MCF 10A (cell line): Measurements from ENCODE around the gene ABHD2. TPM values are rescaled to one million over a fixed set of nuclear protein-coding genes. Genes with fewer than 3 reads are reported as not detected.

Experiments
- BruUV-seq: library from RNA; stranded (reverse); fragments of 400-500 nt; replicated peaks from 2 replicates; lab custom pipeline; 2021; lab: Mats Ljungman, UMichigan
- CTCF ChIA-PET: fragments of 300-600 bp; sonication (Branson Sonifier 250); formaldehyde crosslinking; extraction: SDS; loops from one replicate; lab custom pipeline; 2021; ENCODE audit warnings: antibody characterized with exemption, inconsistent platforms; lab: Yijun Ruan, JAX
- POLR2A ChIA-PET: fragments of 300-600, 350-650 bp; sonication (Branson Sonifier 250); formaldehyde crosslinking; extraction: SDS; loops from one replicate; lab custom pipeline; 2020; ENCODE audit warnings: antibody characterized with exemption, inconsistent platforms; lab: Yijun Ruan, JAX
- DNase-seq: peaks from one replicate; pipeline ENCODE4 v3.0.0-alpha.2; 2018; ENCODE audit not compliant: unreplicated experiment
- H3K27ac Mint-ChIP-seq: one replicate; pipeline ENCODE4 v1.8.0; 2022; ENCODE audit warnings: mild to moderate bottlenecking, low read depth, mixed read lengths; ENCODE audit not compliant: unreplicated experiment
- H3K27me3 Mint-ChIP-seq: one replicate; pipeline ENCODE4 v1.8.0; 2022; ENCODE audit warnings: mixed read lengths; ENCODE audit not compliant: insufficient read depth, unreplicated experiment
- H3K36me3 Mint-ChIP-seq: one replicate; pipeline ENCODE4 v1.8.0; 2022; ENCODE audit warnings: mild to moderate bottlenecking, moderate library complexity, mixed read lengths; ENCODE audit not compliant: insufficient read depth, unreplicated experiment
- H3K4me1 Mint-ChIP-seq: one replicate; pipeline ENCODE4 v1.8.0; 2022; ENCODE audit warnings: mixed read lengths; ENCODE audit not compliant: insufficient read depth, unreplicated experiment
- H3K4me3 Mint-ChIP-seq: one replicate; pipeline ENCODE4 v1.8.0; 2022; ENCODE audit warnings: mild to moderate bottlenecking, moderate library complexity, mixed read lengths; ENCODE audit not compliant: unreplicated experiment
- H3K9me3 Mint-ChIP-seq: one replicate; pipeline ENCODE4 v1.8.0; 2022; ENCODE audit warnings: mixed read lengths; ENCODE audit not compliant: unreplicated experiment
- intact Hi-C: fragments of 100-400 bp; cut with micrococcal nuclease; formaldehyde crosslinking; loops from 2 replicates; pipeline ENCODE4 v1.14.1; 2022
- total RNA-seq: library from RNA; stranded (reverse); gene quantifications from 2 replicates; pipeline ENCODE4 v1.2.3, GENCODE V29; 2022
- TF ChIP-seq, protein P1 (sequence below): fragments of 200-600 bp; IDR thresholded peaks from one replicate; pipeline ENCODE4 v1.8.0; 2022; ENCODE audit warnings: antibody characterized with exemption, mild to moderate bottlenecking; ENCODE audit not compliant: unreplicated experiment

The ABHD2 gene
- total RNA-seq, 1 experiment from 2014 or later: 47.7 TPM

DNA sequence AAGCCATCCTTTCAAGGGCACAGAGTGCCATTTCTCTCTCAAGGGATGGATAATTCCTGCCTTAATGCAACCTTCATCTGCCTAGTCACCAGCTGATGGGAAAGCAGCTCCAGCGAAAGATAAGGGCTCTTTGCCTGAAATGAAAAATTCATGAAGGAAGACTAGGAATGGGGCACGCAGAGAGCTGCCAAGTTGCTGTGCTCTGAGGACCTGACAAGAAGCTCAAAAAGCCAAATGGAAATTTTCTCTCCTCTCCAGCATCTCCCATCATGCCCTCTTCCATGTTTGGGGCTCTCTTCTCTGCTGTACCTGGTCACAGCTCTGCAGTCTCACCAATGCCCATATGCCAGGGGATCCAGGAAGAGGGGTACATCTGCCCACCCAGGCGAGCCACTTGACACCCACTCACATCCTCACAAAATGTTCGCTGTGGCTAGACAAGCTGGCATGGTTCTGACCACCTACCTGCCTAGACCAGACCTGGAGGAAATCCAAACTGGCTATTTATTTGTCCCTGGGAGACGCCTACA, 29.3 kb upstream of the ABHD2 start:
- intact Hi-C loops: no loop called here
- DNase-seq: no peak
- BruUV-seq: no TSS peak
- ChIA-PET POLR2A (no interaction called here), CTCF (interaction anchor here (0.6 to 12.9 kb wide), 13 partner anchors 7 to 400 kb away, joined by 3 to 452 read pairs (median 14); partner anchors contain the start of gene ABHD2)
- Mint-ChIP-seq H3K4me1 (no peaks in the 10 kb centered on the region), H3K27ac (no peak overlapping the region), H3K4me3 (no peak overlapping the region), H3K27me3 (no peaks in the 10 kb centered on the region), H3K36me3 (no peaks in the 10 kb centered on the region), H3K9me3 (no peaks in the 10 kb centered on the region)
- TF ChIP-seq, protein P1, sequence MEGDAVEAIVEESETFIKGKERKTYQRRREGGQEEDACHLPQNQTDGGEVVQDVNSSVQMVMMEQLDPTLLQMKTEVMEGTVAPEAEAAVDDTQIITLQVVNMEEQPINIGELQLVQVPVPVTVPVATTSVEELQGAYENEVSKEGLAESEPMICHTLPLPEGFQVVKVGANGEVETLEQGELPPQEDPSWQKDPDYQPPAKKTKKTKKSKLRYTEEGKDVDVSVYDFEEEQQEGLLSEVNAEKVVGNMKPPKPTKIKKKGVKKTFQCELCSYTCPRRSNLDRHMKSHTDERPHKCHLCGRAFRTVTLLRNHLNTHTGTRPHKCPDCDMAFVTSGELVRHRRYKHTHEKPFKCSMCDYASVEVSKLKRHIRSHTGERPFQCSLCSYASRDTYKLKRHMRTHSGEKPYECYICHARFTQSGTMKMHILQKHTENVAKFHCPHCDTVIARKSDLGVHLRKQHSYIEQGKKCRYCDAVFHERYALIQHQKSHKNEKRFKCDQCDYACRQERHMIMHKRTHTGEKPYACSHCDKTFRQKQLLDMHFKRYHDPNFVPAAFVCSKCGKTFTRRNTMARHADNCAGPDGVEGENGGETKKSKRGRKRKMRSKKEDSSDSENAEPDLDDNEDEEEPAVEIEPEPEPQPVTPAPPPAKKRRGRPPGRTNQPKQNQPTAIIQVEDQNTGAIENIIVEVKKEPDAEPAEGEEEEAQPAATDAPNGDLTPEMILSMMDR: no peak

DNA sequence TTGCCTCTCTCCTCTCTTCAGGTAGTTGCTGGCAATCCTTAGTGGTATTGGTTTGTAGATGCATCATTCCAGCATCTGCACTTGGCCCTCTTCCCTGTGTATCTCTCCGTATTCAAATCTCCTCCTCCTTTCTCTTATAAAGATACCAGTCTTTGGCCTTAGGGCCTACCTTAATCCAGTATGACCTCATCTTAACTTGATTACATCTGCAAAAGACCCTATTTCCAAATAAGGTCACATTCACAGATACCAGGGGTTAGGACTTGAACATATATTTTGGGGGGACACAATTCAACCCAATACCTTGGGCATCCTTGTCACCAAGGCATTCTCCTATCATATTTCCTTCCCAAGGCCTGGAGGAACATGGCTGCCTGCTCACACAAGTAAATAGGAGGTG, 22.0 kb upstream of the ABHD2 start:
- TF ChIP-seq, protein P1: no peak
- no TSS peak for BruUV-seq
- Mint-ChIP-seq H3K36me3 (peaks cover 5% of the 10 kb centered on the region), H3K27ac (no peak overlapping the region), H3K9me3 (peaks cover 21% of the 10 kb centered on the region), H3K27me3 (no peaks in the 10 kb centered on the region), H3K4me1 (peaks cover 19% of the 10 kb centered on the region), H3K4me3 (no peak overlapping the region)
- intact Hi-C loops: no loop called here
- DNase-seq: no peak
- POLR2A ChIA-PET: no interaction called here
- CTCF ChIA-PET: interaction anchor here (1.3 to 2.7 kb wide), 2 partner anchors 9 to 161 kb away, joined by 4 to 18 read pairs; no protein-coding TSS in a partner anchor

- H3K9me3 Mint-ChIP-seq: peaks cover 21% of the 10 kb centered on the region
- H3K4me3 Mint-ChIP-seq: no peak overlapping the region
- ChIA-PET POLR2A (interaction anchor here (0.7 to 1.9 kb wide), 2 partner anchors 21 to 23 kb away, joined by 3 to 5 read pairs; partner anchors contain the start of gene ABHD2), CTCF (interaction anchor here (0.9 to 1.8 kb wide), 4 partner anchors 8 to 104 kb away, joined by 3 to 14 read pairs (median 4); no protein-coding TSS in a partner anchor)
- intact Hi-C loops: no loop called here
- no TSS peak for BruUV-seq
- H3K27ac Mint-ChIP-seq: peak overlapping the region; percentile 74
- TF ChIP-seq, protein P1: no peak
- peaks cover 5% of the 10 kb centered on the region for H3K36me3 Mint-ChIP-seq
- no peaks in the 10 kb centered on the region for H3K27me3 Mint-ChIP-seq
- H3K4me1 Mint-ChIP-seq: peaks cover 19% of the 10 kb centered on the region
- DNase-seq: no peak
Observed at GRCh38 chr15:89067751-89068150, 20.5 kb upstream of the ABHD2 start.

GRCh38 chr15:89068325-89068784, 19.9 kb upstream of the ABHD2 start:
- intact Hi-C loops: no loop called here
- H3K27ac Mint-ChIP-seq: no peak overlapping the region

More at GRCh38 chr15:89068325-89068784, 19.9 kb upstream of the ABHD2 start:
- POLR2A ChIA-PET: interaction anchor here (1.9 kb wide), 1 partner anchor 20 kb away, joined by 5 read pairs; the partner anchor contains the start of gene ABHD2
- H3K4me3 Mint-ChIP-seq: no peak overlapping the region
- no peaks in the 10 kb centered on the region for H3K27me3 Mint-ChIP-seq
- H3K36me3 Mint-ChIP-seq: peaks cover 5% of the 10 kb centered on the region
- DNase-seq: peak; percentile 95
- H3K9me3 Mint-ChIP-seq: peaks cover 21% of the 10 kb centered on the region
- TF ChIP-seq, protein P1: no peak
- CTCF ChIA-PET: interaction anchor here (0.9 to 1.8 kb wide), 4 partner anchors 10 to 109 kb away, joined by 3 to 14 read pairs (median 5); no protein-coding TSS in a partner anchor
- BruUV-seq: no TSS peak
- peaks cover 19% of the 10 kb centered on the region for H3K4me1 Mint-ChIP-seq
